GM11168 (cell line): Measurements from ENCODE around the gene UCN2.

Source experiments
- in situ Hi-C: fragments of 300-500 bp; cut with MboI; formaldehyde crosslinking; loops from one replicate; pipeline ENCODE4 v1.12.0; 2022; ENCODE audit warnings: low sequenced_read_pairs; ENCODE audit not compliant: unreplicated experiment

The UCN2 gene

GRCh38 chr3:48563382-48563918 is at the start of gene UCN2:
TSS of gene UCN2 (minus strand) at chr3:48563781. CDS start at chr3:48563124, 657 bp downstream.
- in situ Hi-C loops, result no loop called here

- in situ Hi-C loops, result no loop called here
Observed at GRCh38 chr3:48612309-48612708, 48.7 kb upstream of the UCN2 start.

GRCh38 chr3:48609088-48610005 is 45.8 kb upstream of the UCN2 start, which contains the start of gene UQCRC1:
TSS of gene UQCRC1 (minus strand) at chr3:48609646. CDS start at chr3:48609620, 26 bp downstream.
- in situ Hi-C loops, result no loop called here

GRCh38 chr3:48607519-48607918 is 43.9 kb upstream of the UCN2 start:
- in situ Hi-C loops, result no loop called here

GRCh38 chr3:48601622-48601994 is 38.0 kb upstream of the UCN2 start:
- in situ Hi-C loops, result no loop called here

DNA sequence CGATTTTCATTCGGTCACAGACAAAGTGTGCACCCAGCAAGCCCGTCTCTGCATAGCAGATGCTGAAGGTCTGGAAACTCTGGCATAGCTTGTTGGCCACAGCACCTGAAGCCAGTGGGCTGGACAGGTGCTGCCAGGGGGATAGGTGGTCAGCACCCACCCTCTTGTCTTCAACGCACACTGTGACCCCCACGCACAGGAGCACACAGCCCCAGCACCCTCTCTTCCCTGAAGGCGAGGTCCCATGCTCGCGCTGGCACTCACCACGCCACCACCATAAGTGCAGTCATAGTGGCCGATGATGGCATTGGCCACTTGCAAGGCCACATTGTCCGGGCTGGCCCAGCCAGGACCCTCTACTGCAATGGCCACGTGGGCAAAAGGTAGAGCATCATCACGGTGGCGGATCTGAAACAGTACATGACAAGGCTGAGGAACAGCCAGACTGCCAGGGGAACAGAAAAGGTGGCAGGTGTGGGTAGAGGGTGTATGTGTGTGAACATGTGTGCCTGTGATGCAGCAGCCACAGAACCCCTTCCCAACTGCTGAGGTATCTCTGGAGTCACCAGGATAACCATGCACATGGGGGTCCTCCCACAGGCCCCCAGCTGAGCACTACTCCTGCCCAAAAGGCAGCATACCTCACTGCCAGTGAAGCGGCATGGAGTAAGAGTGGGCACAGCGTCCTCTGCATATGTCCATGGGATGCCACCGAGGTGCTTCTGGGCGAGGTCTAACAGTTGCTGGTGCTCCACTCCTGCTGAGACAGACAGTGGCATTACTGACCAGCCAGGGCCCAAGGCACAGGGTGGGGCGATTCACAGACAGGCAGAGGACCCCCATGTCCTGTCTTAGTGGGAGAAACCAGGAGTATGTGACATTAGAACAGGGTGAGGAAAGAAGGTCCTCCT is 37.4 kb upstream of the UCN2 start:
- in situ Hi-C loops, result no loop called here

- in situ Hi-C loops, result no loop called here
Observed at GRCh38 chr3:48599509-48600285, 36.1 kb upstream of the UCN2 start.

DNA sequence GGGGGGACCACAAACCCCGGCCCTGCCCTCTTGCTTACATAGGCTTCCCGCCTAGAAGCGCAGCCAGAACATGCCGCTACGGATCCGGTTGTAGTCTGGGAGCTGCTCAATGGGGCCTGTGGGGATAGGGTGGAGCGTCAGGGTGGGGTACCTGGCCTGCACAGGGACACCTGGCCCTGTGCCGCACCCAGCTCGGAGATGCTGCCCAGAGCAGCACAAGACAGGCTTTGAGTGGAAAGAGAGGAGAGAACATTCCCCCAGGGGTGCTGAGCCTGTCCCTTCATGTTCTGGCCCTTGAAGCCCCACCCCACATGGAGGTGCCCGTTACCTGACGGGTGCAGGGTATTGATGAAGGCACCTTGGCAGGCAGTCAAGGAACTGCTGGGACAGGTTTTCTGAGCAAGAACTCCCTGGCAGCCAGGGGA is 35.5 kb upstream of the UCN2 start:
- in situ Hi-C loops, result no loop called here

DNA sequence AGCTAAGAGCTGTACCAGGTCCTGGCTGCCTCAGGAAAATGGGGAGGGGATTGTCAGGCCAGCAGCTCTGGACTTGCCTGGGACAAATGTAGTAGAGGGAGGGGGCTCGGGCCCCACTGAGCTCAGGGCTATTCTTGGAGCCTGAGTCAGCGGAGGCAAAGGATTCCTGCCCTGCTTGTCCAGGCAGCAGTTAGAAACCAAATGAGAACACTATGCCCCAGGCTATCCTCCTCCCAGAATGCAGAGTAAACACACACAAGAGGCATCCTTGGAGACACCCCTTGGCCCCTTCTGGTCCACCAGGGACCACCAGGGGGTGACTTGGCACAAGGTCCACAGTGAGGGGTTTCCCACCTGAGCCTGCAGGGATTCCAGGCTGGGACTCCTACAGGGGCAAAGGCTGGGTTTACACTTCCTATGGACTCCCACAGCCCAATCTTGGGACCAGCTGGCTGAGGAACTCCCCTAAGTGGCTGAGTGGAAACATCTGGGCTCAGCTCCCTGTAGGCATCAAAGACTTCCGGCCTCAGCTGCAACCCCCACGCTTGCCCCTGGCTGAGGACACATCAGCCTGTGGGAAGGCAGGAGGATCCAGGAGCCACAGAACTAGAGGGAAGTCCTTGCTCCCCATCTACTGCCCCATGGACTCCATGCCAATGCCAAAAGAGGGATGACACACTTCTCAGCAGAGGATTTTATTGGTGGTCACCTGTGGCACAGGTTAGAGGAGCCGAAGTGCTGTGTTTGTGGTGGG is 34.9 kb upstream of the UCN2 start:
- in situ Hi-C loops, result no loop called here

DNA sequence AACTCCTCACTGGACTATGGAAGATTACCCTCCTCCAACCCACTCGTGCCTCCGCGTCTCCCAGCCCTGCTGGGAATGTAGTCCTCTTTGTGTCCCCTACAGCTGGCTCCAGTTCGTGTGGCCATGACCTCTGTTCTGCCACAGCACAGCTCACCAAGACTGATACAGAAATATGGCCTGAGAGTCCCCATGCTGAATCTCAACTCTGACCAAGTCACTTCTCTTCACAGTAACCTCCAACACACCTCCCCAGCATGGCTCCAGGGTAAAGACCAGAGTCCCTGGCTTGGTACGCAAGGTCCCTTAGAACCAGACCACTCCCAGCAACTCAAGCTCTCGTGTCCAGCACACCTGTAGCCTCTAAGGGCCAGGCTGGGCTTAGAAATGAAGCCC is 33.8 kb upstream of the UCN2 start:
- in situ Hi-C loops, result no loop called here

DNA sequence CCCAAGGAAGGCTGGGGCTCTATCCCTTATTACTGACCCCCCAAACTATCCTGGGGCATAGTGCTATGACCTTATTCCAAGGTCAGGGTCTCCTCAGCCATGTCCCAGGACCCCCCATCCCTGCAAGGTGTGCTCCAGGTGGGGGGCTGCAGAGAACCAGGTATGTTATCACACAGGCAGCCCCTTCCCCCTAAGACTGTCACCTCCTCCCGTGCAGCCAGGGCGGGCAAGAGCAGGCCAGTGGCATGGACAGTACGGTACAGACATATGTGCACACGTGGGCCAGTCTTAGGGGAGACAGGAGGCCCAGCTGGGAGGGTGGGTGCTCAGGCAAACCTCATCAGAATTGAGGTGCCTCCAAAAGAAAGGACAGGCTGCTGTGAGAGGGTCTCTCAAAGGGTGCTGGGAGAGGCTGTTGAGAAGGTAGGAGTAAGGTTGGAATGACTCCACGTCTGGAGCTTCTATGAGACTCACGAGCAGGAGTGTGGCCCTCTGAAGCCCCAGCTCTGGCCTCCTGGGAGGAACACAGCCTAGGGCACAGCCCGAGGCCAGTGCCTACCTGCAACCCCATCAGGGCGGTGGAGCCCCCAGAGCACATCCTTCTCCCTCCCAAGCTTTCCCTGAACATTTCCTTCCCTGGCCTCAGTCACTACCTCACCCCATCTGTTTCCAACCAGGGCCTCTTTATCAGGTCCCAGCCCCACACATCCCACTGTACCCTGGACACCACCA is 33.3 kb upstream of the UCN2 start:
- in situ Hi-C loops, result no loop called here

DNA sequence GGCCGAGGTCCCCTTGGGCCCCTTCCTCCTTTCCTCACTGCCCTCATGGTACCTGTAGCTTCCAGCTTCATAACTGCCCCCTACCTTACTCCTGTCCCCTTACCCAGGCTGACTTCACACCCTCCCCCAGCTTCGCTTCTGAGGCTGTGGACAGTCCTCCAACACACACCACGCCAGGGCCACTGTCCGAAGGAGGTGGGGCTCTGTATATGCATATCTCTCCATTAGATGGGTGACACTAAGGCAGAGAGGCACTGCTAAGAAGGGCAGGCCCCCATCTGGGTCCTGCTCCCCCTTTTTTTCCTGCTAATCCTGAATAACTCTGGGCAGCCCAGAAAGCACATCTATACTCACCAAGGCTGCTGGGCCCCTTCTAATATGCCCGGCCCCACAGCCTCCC is 32.6 kb upstream of the UCN2 start:
- in situ Hi-C loops, result no loop called here

DNA sequence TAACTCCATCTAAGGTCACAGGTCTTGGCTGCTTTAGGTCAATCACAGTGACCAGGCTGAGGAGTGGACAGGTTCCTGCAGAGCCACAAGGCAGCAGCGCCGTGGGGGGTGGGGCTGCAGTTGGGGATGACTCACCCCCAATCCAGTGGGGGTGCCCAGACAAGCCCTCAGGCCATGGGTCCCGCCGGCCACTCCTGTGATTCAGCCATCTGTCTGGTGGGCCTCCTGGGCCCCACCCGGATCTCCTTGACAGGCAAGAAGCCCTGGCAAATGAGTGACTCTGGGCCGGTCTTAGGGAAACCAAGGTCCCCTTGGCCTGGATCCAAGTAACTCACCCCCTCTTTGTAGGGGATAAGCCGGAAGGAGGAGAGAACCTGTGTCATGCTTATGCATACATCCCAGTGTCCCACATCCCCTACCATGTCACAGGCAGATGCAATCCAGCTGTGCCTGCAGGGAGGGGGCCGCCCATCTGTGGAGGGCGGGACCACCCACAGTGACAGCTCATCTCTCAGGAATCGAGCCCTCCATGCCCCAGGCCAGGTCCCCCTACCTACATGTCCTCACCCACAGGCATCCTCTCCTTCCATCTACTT is 32.0 kb upstream of the UCN2 start:
- in situ Hi-C loops, result no loop called here

GRCh38 chr3:48595075-48595525 is 31.5 kb upstream of the UCN2 start, which contains the start of gene COL7A1:
TSS of gene COL7A1 (minus strand) at chr3:48595329. CDS start at chr3:48595159, 170 bp downstream.
- in situ Hi-C loops, result no loop called here

GRCh38 chr3:48594417-48595049 is 31.0 kb upstream of the UCN2 start:
- in situ Hi-C loops, result no loop called here

DNA sequence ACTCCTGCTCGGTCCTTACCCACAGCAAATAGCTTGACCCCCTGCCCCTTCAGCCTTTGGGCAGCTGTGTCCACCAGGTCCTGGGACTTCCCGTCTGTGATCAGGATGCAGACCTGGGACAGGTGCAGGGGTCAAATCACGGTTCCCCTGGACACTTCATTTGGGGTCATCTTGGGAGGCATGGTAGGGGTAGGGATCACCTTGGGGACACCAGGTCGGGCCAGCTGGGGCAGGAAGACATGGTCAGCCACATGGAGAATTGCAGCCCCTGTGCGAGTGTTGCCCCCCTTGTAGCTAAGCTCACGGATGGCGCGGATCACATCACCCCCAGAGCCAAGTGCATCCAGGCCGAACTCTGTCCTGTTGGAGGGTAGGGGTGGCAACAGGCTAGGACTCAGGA is 29.8 kb upstream of the UCN2 start:
- in situ Hi-C loops, result no loop called here

- in situ Hi-C loops, result no loop called here
Observed at GRCh38 chr3:48592519-48593087, 29.0 kb upstream of the UCN2 start.
